T-cell (primary cell): ENCODE results near the gene MAEL. TPM values are rescaled to one million over a fixed set of nuclear protein-coding genes. Genes with fewer than 3 reads are reported as not detected.

Experiments used
- ATAC-seq, 4 experiments: fragments of 200-7000 bp in 3 of 4; fragments of 150-1000 bp in 1 of 4; cut with Tn5 transposase; replicated peaks in 1 of 4; 1 replicate in 3 of 4; 2 replicates in 1 of 4; pipeline ENCODE4 v1.10.0; 2021; ENCODE audit warnings: moderate library complexity in 3 of 4, mild to moderate bottlenecking in 2 of 4, moderate number of reproducible peaks in 1 of 4
- CTCF ChIA-PET, 2 donors: fragments of 300-600 bp; sonication (Branson Sonifier 250); formaldehyde crosslinking; loops; one replicate each; lab custom pipeline; 2022; ENCODE audit warnings: antibody characterized with exemption in 2 of 2; lab: Charles Lee
- POLR2A ChIA-PET, 2 donors: fragments of 300-600 bp; sonication (Branson Sonifier 250); formaldehyde crosslinking; loops; one replicate each; lab custom pipeline; 2022; ENCODE audit warnings: antibody characterized with exemption in 2 of 2; lab: Charles Lee
- DNase-seq, 35 experiments: peaks; one replicate each; pipeline versions ENCODE4 v3.0.0 to v3.0.0-alpha.2; 2013 to 2023
- H3K27ac ChIP-seq: one replicate; pipeline ENCODE4 v1.5.1; 2013; ENCODE audit warnings: low read length
- H3K27me3 ChIP-seq, 2 experiments: replicated peaks in 1 of 2; 1 replicate in 1 of 2; 2 replicates in 1 of 2; pipeline versions ENCODE4 v1.6.1 to v1.7.0; 2013; ENCODE audit warnings: low read length in 1 of 2, mixed read lengths in 1 of 2; ENCODE audit not compliant: control insufficient read depth in 2 of 2, insufficient read depth in 2 of 2; ENCODE audit errors: extremely low read depth in 1 of 2
- H3K36me3 ChIP-seq, 2 donors: 1 replicate in 1 of 2; 2 replicates in 1 of 2; pipeline versions ENCODE4 v1.6.1 to v1.7.0; 2013; ENCODE audit warnings: low read length in 1 of 2; ENCODE audit not compliant: control insufficient read depth in 2 of 2, insufficient read depth in 1 of 2; ENCODE audit errors: extremely low read depth in 1 of 2
- H3K4me1 ChIP-seq, 2 experiments: 1 replicate in 1 of 2; 2 replicates in 1 of 2; pipeline versions ENCODE4 v1.6.1 to v1.7.0; 2013; ENCODE audit warnings: low read length in 2 of 2, mixed read lengths in 1 of 2; ENCODE audit not compliant: insufficient read depth in 2 of 2, control insufficient read depth in 1 of 2; ENCODE audit errors: extremely low read depth in 1 of 2
- H3K4me3 ChIP-seq, 2 donors: 1 replicate in 1 of 2; 2 replicates in 1 of 2; pipeline versions ENCODE4 v1.5.1 to v1.7.0; 2013; ENCODE audit warnings: mild to moderate bottlenecking in 2 of 2, low read length in 1 of 2, moderate library complexity in 1 of 2; ENCODE audit not compliant: control insufficient read depth in 1 of 2; ENCODE audit errors: extremely low read depth in 1 of 2
- H3K9me3 ChIP-seq: 2 replicates; pipeline ENCODE4 v1.7.0; 2013
- H3K27ac Mint-ChIP-seq, 2 donors: one replicate each; pipeline ENCODE4 v1.8.0; 2020 to 2021; ENCODE audit warnings: mild to moderate bottlenecking in 2 of 2, mixed read lengths in 2 of 2
- H3K27me3 Mint-ChIP-seq, 2 donors: one replicate each; pipeline ENCODE4 v1.8.0; 2021 to 2022; ENCODE audit warnings: mixed read lengths in 2 of 2
- H3K36me3 Mint-ChIP-seq: one replicate; pipeline ENCODE4 v1.8.0; 2021; ENCODE audit warnings: mixed read lengths
- H3K4me1 Mint-ChIP-seq, 3 donors: one replicate each; pipeline ENCODE4 v1.8.0; 2020 to 2022; ENCODE audit warnings: mixed read lengths in 3 of 3, mild to moderate bottlenecking in 1 of 3
- H3K4me3 Mint-ChIP-seq, 3 donors: one replicate each; pipeline ENCODE4 v1.8.0; 2020 to 2022; ENCODE audit warnings: mild to moderate bottlenecking in 3 of 3, mixed read lengths in 3 of 3, moderate library complexity in 3 of 3
- H3K9me3 Mint-ChIP-seq, 3 donors: one replicate each; pipeline ENCODE4 v1.8.0; 2020 to 2022; ENCODE audit warnings: mixed read lengths in 3 of 3
- WGBS: methylation state at CpG from one replicate; pipeline ENCODE4 v1.1.5; 2013; ENCODE audit warnings: missing lambda C conversion rate; ENCODE audit not compliant: insufficient coverage; 5-methylcytosine and 5-hydroxymethylcytosine counted together
- total RNA-seq, 35 experiments: library from RNA in 6 of 35; stranded (reverse) in 6 of 35; fragments of 120-200 nt in 1 of 35; gene quantifications; one replicate each; pipeline versions ENCODE4 v1.2.1 to v1.2.4 and lab custom pipeline; 2013 to 2026

MAEL gene
- total RNA-seq, 5 donors from 2014 or later (not counting 1 experiment from before 2014, with no cell fraction given): not detected

- H3K4me3 Mint-ChIP-seq: no peak overlapping the region
- Histone ChIP-seq H3K36me3 (peaks cover 0 to 12% of the 10 kb centered on the region in 2 donors), H3K27ac (no peak overlapping the region), H3K9me3 (no peaks in the 10 kb centered on the region), H3K4me3 (no peak overlapping the region), H3K4me1 (peaks cover 0 to 6% of the 10 kb centered on the region in 2 experiments), H3K27me3 (no peaks in the 10 kb centered on the region)
- ChIA-PET POLR2A (interaction anchor here in 1 of 2 donors (0.6 kb wide), 1 partner anchor 1812 kb away, joined by 3 read pairs; no protein-coding TSS in a partner anchor), CTCF (interaction anchor here (0.6 to 10.4 kb wide), 8 partner anchors 13 to 595 kb away, joined by 3 to 325 read pairs (median 5); no protein-coding TSS in a partner anchor)
- H3K36me3 Mint-ChIP-seq: peaks cover 23% of the 10 kb centered on the region
- no peak for DNase-seq
- no peak overlapping the region for H3K27ac Mint-ChIP-seq
- H3K4me1 Mint-ChIP-seq: peaks cover 6 to 8% (median 8%) of the 10 kb centered on the region in 3 donors
- H3K9me3 Mint-ChIP-seq: no peaks in the 10 kb centered on the region
- WGBS: 76% methylated on average over 6 of the region's 10 CpGs
- no peaks in the 10 kb centered on the region for H3K27me3 Mint-ChIP-seq
- ATAC-seq: no peak
Observed at GRCh38 chr1:167056529-167057231, 67.6 kb downstream of the MAEL start.

- peaks cover 0 to 6% of the 10 kb centered on the region in 2 experiments for H3K4me1 ChIP-seq
- ChIA-PET POLR2A (interaction anchor here in 1 of 2 donors (0.6 kb wide), 1 partner anchor 1811 kb away, joined by 3 read pairs; no protein-coding TSS in a partner anchor), CTCF (interaction anchor here (0.5 to 10.4 kb wide), 9 partner anchors 13 to 595 kb away, joined by 3 to 325 read pairs (median 4); no protein-coding TSS in a partner anchor)
- peaks cover 6 to 8% (median 8%) of the 10 kb centered on the region in 3 donors for H3K4me1 Mint-ChIP-seq
- H3K27me3 ChIP-seq: no peaks in the 10 kb centered on the region
- WGBS: 56% methylated on average over 4 of the region's 6 CpGs
- no peak overlapping the region for H3K4me3 ChIP-seq
- H3K36me3 Mint-ChIP-seq: peaks cover 17% of the 10 kb centered on the region
- H3K9me3 ChIP-seq: no peaks in the 10 kb centered on the region
- no peaks in the 10 kb centered on the region for H3K9me3 Mint-ChIP-seq
- H3K27ac Mint-ChIP-seq: no peak overlapping the region
- no peaks in the 10 kb centered on the region for H3K27me3 Mint-ChIP-seq
- peaks cover 0 to 12% of the 10 kb centered on the region in 2 donors for H3K36me3 ChIP-seq
- peak in 1 of 35 experiments; percentile 20 for DNase-seq
- ATAC-seq: no peak
- H3K27ac ChIP-seq: no peak overlapping the region
- no peak overlapping the region for H3K4me3 Mint-ChIP-seq
Observed at GRCh38 chr1:167057241-167057688, 68.2 kb downstream of the MAEL start.

- Histone ChIP-seq H3K4me3 (no peak overlapping the region), H3K27me3 (no peaks in the 10 kb centered on the region), H3K36me3 (peaks cover 0 to 14% of the 10 kb centered on the region in 2 donors), H3K9me3 (no peaks in the 10 kb centered on the region), H3K27ac (no peak overlapping the region), H3K4me1 (peaks cover 0 to 6% of the 10 kb centered on the region in 2 experiments)
- CTCF ChIA-PET: interaction anchor here (0.5 to 10.4 kb wide), 31 partner anchors 9 to 1116 kb away, joined by 3 to 325 read pairs (median 4); no protein-coding TSS in a partner anchor
- Mint-ChIP-seq H3K36me3 (peaks cover 6% of the 10 kb centered on the region), H3K4me3 (no peak overlapping the region), H3K9me3 (no peaks in the 10 kb centered on the region), H3K27me3 (no peaks in the 10 kb centered on the region), H3K27ac (peak overlapping the region; percentile 57 to 69), H3K4me1 (peaks cover 6 to 8% (median 8%) of the 10 kb centered on the region in 3 donors)
- ATAC-seq (peak; percentile 63 to 76 (median 72)), DNase-seq (peak; percentile 12 to 82 (median 60))
- 23% methylated on average over 16 of the region's 17 CpGs for WGBS
- POLR2A ChIA-PET: interaction anchor here (0.6 kb wide), 2 partner anchors 262 to 272 kb away, joined by 3 read pairs; no protein-coding TSS in a partner anchor
Observed at GRCh38 chr1:167059045-167059808, 70.1 kb downstream of the MAEL start.

GRCh38 chr1:167059809-167060107 is 70.7 kb downstream of the MAEL start:
- POLR2A ChIA-PET: interaction anchor here in 1 of 2 donors (0.6 kb wide), 1 partner anchor 262 kb away, joined by 3 read pairs; no protein-coding TSS in a partner anchor
- H3K27ac ChIP-seq: no peak overlapping the region
- no peak overlapping the region for H3K4me3 ChIP-seq
- no peaks in the 10 kb centered on the region for H3K9me3 ChIP-seq
- Mint-ChIP-seq H3K36me3 (peaks cover 9% of the 10 kb centered on the region), H3K27ac (no peak overlapping the region), H3K27me3 (no peaks in the 10 kb centered on the region), H3K9me3 (no peaks in the 10 kb centered on the region), H3K4me1 (peaks cover 6 to 8% (median 8%) of the 10 kb centered on the region in 3 donors), H3K4me3 (no peak overlapping the region)
- peaks cover 0 to 9% of the 10 kb centered on the region in 2 donors for H3K36me3 ChIP-seq
- no peaks in the 10 kb centered on the region for H3K27me3 ChIP-seq
- H3K4me1 ChIP-seq: peaks cover 0 to 6% of the 10 kb centered on the region in 2 experiments
- WGBS: no CpG with 5 or more reads among the region's 1 CpG
- DNase-seq (no peak), ATAC-seq (no peak)
- CTCF ChIA-PET: interaction anchor here (0.5 to 10.4 kb wide), 23 partner anchors 9 to 1115 kb away, joined by 3 to 325 read pairs (median 4); no protein-coding TSS in a partner anchor

- 89% methylated on average over 10 of the region's 10 CpGs for WGBS
- ATAC-seq (no peak), DNase-seq (no peak)
- Mint-ChIP-seq H3K27me3 (no peaks in the 10 kb centered on the region), H3K27ac (no peak overlapping the region), H3K9me3 (no peaks in the 10 kb centered on the region), H3K4me3 (no peak overlapping the region), H3K36me3 (peaks cover 9% of the 10 kb centered on the region), H3K4me1 (peaks cover 6 to 8% (median 8%) of the 10 kb centered on the region in 3 donors)
- Histone ChIP-seq H3K36me3 (peaks cover 0 to 7% of the 10 kb centered on the region in 2 donors), H3K4me1 (peaks cover 0 to 6% of the 10 kb centered on the region in 2 experiments), H3K4me3 (no peak overlapping the region), H3K27ac (no peak overlapping the region), H3K27me3 (no peaks in the 10 kb centered on the region), H3K9me3 (no peaks in the 10 kb centered on the region)
- CTCF ChIA-PET: interaction anchor here (0.6 to 10.4 kb wide), 22 partner anchors 8 to 543 kb away, joined by 3 to 325 read pairs (median 4); partner anchors contain the start of gene POU2F1 (in 1 of the 2)
- POLR2A ChIA-PET: interaction anchor here in 1 of 2 donors (0.6 to 1.0 kb wide), 2 partner anchors 150 to 261 kb away, joined by 3 read pairs; no protein-coding TSS in a partner anchor
Observed at GRCh38 chr1:167060141-167061072, 71.3 kb downstream of the MAEL start.
